Measurements from ENCODE around the gene SECTM1. TPM values are rescaled to one million over a fixed set of nuclear protein-coding genes. Genes with fewer than 3 reads are reported as not detected.

Gene SECTM1
- total RNA-seq, 1 experiment from 2014 or later = 61.7 TPM

DNA sequence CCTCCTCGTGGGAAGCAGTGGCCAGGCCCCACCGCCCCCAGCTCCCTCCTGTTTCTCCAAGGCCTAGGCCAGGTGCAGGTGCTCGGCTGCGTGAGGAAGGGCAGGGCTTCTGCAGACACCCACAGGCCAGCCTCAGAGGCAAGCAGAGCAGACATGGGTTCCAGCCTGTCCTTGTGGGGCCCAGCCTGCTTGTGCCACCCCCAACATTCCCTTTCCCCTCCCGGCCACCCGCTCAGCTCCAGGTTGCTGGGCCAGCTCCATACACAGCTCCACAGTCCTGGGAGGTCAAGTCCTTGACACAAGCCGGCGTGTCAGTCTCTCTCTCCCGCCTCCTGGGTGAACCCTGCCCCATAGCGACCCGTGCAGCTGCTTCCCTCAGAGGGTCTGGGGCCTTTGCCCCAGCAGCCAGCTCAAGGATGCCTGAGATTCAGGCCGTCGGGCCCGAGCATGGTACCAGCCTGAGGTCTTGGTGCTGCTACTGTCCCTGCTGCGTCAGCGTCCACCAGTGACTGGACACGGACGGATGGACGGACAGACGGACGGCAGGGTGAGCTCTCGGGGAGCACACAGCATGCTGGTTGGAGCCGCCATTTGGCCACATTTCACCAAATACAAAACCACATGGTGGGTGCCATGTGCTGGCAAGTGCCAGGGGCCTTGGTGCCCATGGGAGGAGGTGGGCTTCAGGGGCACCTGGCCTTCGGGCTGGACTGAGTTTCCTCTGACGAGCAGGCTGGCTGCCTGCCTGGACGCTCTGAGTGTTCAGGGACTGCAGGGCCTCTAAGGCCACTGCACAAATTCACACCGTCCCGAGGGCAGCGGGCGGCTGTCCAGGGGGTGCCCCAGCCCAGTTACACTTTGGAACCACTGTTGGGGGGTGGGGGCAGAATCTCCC, 8.0 kb downstream of the SECTM1 start:
- CTCF ChIA-PET = no interaction called here
- no peaks in the 10 kb centered on the region for H3K36me3 ChIP-seq (ENCODE audit: low read depth, low read length)
- no peak overlapping the region for H2AFZ ChIP-seq (ENCODE audit: low read length)
- H3K79me2 ChIP-seq (ENCODE audit: low read length) = no peaks in the 10 kb centered on the region
- H4K20me1 ChIP-seq (ENCODE audit: low read length) = no peaks in the 10 kb centered on the region
- peaks cover 6% of the 10 kb centered on the region; the same call in 1 of the 2 replicates for H3K4me1 ChIP-seq (ENCODE audit: insufficient read depth, low read length)
- H3K4me2 ChIP-seq (ENCODE audit: low read length) = no peak overlapping the region
- intact Hi-C loops (cut with micrococcal nuclease) = no loop called here
- H3F3A ChIP-seq (ENCODE audit: low read length, unreplicated experiment) = peaks cover 3% of the 10 kb centered on the region
- POLR2A ChIA-PET (ENCODE audit: unreplicated experiment) = no interaction called here
- no peak overlapping the region for H3K9ac ChIP-seq (ENCODE audit: low read length)
- H3K27me3 ChIP-seq (ENCODE audit: low read length) = no peaks in the 10 kb centered on the region
- BruUV-seq (replicated peaks) = no TSS peak
- TF ChIP-seq, protein P1, sequence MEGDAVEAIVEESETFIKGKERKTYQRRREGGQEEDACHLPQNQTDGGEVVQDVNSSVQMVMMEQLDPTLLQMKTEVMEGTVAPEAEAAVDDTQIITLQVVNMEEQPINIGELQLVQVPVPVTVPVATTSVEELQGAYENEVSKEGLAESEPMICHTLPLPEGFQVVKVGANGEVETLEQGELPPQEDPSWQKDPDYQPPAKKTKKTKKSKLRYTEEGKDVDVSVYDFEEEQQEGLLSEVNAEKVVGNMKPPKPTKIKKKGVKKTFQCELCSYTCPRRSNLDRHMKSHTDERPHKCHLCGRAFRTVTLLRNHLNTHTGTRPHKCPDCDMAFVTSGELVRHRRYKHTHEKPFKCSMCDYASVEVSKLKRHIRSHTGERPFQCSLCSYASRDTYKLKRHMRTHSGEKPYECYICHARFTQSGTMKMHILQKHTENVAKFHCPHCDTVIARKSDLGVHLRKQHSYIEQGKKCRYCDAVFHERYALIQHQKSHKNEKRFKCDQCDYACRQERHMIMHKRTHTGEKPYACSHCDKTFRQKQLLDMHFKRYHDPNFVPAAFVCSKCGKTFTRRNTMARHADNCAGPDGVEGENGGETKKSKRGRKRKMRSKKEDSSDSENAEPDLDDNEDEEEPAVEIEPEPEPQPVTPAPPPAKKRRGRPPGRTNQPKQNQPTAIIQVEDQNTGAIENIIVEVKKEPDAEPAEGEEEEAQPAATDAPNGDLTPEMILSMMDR (conservative IDR thresholded peaks at IDR 0.05; ENCODE audit: low read depth, low read length) = no peak
- TF ChIP-seq EZH2phosphoT487 (IDR thresholded peaks at IDR 0.05; ENCODE audit: borderline replicate concordance, low read length) (no peak), EZH2 (IDR thresholded peaks at IDR 0.05; ENCODE audit: low read length, unreplicated experiment) (no peak)
- no peak for DNase-seq
- no peaks in the 10 kb centered on the region for H3K9me2 ChIP-seq (replicated peaks; ENCODE audit: low read length)
- H3K4me3 ChIP-seq (ENCODE audit: low read length) = no peak overlapping the region
- H3K9me3 ChIP-seq (ENCODE audit: low read length) = no peaks in the 10 kb centered on the region
- ATAC-seq = no peak
- H3K27ac ChIP-seq (ENCODE audit: low read length) = no peak overlapping the region

DNA sequence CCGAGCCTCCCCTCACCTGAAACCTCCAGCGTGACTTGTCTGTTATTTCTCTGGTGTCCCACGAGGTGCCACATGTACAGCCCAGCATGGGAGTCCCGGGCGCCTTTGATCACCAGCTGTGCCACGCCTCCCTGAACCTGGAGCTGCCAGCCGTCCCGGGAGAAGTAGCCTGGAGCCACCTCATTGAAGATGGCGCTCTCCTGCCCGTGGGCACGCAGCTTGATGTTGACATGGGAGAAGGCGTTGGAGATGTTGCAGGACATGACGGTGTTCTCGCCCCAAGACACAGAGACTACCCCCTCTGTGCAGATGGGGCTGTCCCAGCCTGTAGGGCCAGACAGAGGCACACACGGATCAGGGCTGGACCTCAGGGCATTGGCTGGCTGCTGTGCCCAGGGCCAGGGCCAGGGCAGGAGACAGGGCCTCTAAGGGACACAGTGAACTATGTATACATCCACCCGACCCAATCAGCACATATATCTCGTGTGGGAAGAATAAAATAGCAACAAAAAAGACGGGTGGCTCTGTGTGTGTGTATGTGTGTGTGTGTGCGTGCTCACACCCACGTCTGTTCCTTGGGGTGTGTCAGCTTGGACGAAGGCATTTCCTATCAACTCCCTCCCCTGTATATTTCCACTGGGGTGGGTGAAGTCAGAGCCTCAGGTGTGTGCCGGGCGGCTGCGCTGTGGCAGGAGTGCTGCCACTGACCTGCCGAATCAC, 8.8 kb downstream of the SECTM1 start:
- no peaks in the 10 kb centered on the region for H3K27me3 ChIP-seq (ENCODE audit: low read length)
- H3K4me3 ChIP-seq (ENCODE audit: low read length) = no peak overlapping the region
- H3F3A ChIP-seq (ENCODE audit: low read length, unreplicated experiment) = peaks cover 3% of the 10 kb centered on the region
- H3K4me1 ChIP-seq (ENCODE audit: insufficient read depth, low read length) = no peaks in the 10 kb centered on the region
- H3K4me2 ChIP-seq (ENCODE audit: low read length) = no peak overlapping the region
- H2AFZ ChIP-seq (ENCODE audit: low read length) = no peak overlapping the region
- TF ChIP-seq EZH2 (IDR thresholded peaks at IDR 0.05; ENCODE audit: low read length, unreplicated experiment) (no peak), EZH2phosphoT487 (IDR thresholded peaks at IDR 0.05; ENCODE audit: borderline replicate concordance, low read length) (no peak)
- TF ChIP-seq, protein P1 (conservative IDR thresholded peaks at IDR 0.05; ENCODE audit: low read depth, low read length) = no peak
- no TSS peak for BruUV-seq (replicated peaks)
- no peak overlapping the region for H3K9ac ChIP-seq (ENCODE audit: low read length)
- intact Hi-C loops (cut with micrococcal nuclease) = no loop called here
- no peaks in the 10 kb centered on the region for H4K20me1 ChIP-seq (ENCODE audit: low read length)
- H3K36me3 ChIP-seq (ENCODE audit: low read depth, low read length) = no peaks in the 10 kb centered on the region
- ATAC-seq (no peak), DNase-seq (no peak)
- no peaks in the 10 kb centered on the region for H3K79me2 ChIP-seq (ENCODE audit: low read length)
- no peak overlapping the region for H3K27ac ChIP-seq (ENCODE audit: low read length)
- ChIA-PET CTCF (no interaction called here), POLR2A (ENCODE audit: unreplicated experiment) (no interaction called here)
- no peaks in the 10 kb centered on the region for H3K9me2 ChIP-seq (replicated peaks; ENCODE audit: low read length)
- H3K9me3 ChIP-seq (ENCODE audit: low read length) = no peaks in the 10 kb centered on the region

All from PC-3 (cell line).